ENCODE results near the gene CIAO2A. TPM values are rescaled to one million over a fixed set of nuclear protein-coding genes. Genes with fewer than 3 reads are reported as not detected.
"Not testable (repeated sequence)": the region's sequence is repeated elsewhere in the genome, so short reads cannot be mapped to it uniquely, and the experiment has no call there.

Gene CIAO2A
- total and polyA plus RNA-seq, 4 donors: 23.2 to 81.9 (median 25.8) TPM

DNA sequence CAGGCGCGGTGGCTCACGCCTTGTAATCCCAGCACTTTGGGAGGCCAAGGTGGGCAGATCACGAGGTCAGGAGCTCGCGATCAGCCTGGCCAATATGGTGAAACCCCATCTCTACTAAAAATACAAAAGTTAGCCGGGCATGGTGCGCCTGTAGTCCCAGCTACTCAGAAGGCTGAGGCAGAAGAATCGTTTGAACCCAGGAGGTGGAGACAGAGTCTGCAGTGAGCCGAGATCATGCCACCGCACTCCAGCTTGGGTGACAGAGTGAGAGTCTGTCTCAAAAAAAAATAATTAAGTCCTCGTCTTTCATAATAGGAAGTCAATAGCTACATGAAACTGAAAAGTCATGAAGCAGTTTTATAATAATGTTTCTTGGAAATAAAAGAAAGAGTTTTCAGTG lies 40.0 kb downstream of the CIAO2A start:
- H3K4me1 ChIP-seq (ENCODE audit: control insufficient read depth in 1 of 2, insufficient read depth in 2 of 2, low read length in 2 of 2); H3K9me3 ChIP-seq (ENCODE audit: control insufficient read depth, low read length); H3K27me3 ChIP-seq (ENCODE audit: control insufficient read depth in 1 of 2, insufficient read depth in 2 of 2, low read length in 1 of 2); H3K4me3 ChIP-seq (ENCODE audit: low read length in 2 of 2); DNase-seq; H3K36me3 ChIP-seq (ENCODE audit: control insufficient read depth in 1 of 2, insufficient read depth in 2 of 2, low read length in 1 of 2); H3K27ac ChIP-seq (ENCODE audit: low read depth in 1 of 2, low read length in 2 of 2); ATAC-seq (ENCODE audit: low FRiP score); intact Hi-C loops (cut with DNase I): not testable (repeated sequence)
- WGBS, 2 donors: 76 to 79% methylated on average over 12 of the region's 12 CpGs

DNA sequence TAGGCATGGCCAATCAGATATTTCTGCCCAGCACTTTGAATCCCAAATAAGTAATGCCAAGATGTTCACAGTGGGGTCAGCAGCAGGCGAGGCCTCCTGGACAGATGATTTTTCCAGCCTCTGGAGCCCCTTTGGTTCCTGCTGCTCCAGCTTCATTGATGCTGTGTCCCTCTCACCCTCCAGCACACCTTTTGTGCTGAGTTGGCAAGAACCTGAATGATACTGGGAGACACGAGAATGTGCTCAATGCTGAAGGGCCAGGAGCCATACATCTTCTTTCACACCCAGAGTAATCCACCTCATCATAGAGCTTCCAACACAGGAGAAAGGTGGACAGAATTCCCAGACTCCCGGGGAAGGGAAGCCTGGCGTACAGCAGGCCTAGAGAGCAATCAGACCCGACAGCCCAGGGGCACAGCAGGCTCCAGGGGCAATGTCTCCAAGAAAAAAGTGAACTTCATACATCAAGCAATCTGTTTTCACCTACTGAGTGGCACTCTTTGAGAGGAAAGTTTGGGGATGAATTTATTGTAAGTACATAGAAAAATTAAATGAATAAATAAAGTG lies 40.6 kb downstream of the CIAO2A start:
- intact Hi-C loops (cut with DNase I): no loop called here
- Histone ChIP-seq H3K4me1 (ENCODE audit: control insufficient read depth in 1 of 2, insufficient read depth in 2 of 2, low read length in 2 of 2) (no peaks in the 10 kb centered on the region), H3K27ac (ENCODE audit: low read depth in 1 of 2, low read length in 2 of 2) (no peak overlapping the region), H3K4me3 (ENCODE audit: low read length in 2 of 2) (no peak overlapping the region), H3K27me3 (ENCODE audit: control insufficient read depth in 1 of 2, insufficient read depth in 2 of 2, low read length in 1 of 2) (no peaks in the 10 kb centered on the region), H3K9me3 (ENCODE audit: control insufficient read depth, low read length) (no peaks in the 10 kb centered on the region), H3K36me3 (ENCODE audit: control insufficient read depth in 1 of 2, insufficient read depth in 2 of 2, low read length in 1 of 2) (no peaks in the 10 kb centered on the region)
- 89 to 90% methylated on average over 5 of the region's 5 CpGs for WGBS, 2 donors
- DNase-seq (no peak), ATAC-seq (ENCODE audit: low FRiP score) (no peak)

DNA sequence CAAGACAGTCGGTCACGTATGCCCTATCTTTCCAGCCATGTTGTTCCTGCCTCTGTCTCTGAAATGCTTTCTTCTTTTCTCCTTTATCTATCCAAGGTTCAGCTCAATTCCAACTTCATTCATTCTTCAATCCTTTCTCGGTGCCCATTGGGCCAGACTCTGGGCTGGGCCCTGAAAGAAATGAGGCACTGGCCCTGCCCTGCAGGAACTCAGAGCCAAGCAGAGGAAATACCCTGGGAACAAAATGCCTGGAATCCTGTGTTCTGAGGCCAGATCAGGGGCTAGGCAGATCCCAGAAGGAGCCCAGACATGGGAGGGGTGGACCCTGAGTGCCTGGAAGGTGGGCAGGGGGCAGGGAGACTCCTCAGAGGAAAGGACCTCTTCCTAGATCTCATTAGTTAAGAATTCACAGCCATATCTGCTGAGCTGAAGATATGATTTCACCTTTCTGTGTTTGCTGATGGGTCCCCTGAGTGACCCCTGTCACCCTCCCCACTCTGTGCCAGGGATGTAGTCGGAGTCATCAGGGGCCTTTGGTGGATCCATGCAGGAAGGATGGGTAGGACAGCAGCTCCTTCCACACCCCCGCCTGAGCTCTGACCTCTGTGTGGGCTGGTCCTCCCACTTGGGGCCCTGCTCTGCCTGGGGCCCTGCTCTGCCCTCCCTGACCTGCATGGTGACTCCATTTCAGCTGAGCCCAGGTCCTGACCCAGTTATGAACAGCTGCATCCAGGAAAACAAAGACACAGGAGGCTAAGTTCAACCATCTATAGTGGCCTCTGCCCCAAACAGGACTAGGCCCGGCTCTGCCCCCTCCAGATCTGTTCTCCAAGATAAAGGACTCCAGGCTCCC lies 42.0 kb downstream of the CIAO2A start:
- H3K27me3 ChIP-seq (ENCODE audit: control insufficient read depth in 1 of 2, insufficient read depth in 2 of 2, low read length in 1 of 2): no peaks in the 10 kb centered on the region
- ATAC-seq (ENCODE audit: low FRiP score) (no peak), DNase-seq (no peak)
- intact Hi-C loops (cut with DNase I): no loop called here
- H3K4me1 ChIP-seq (ENCODE audit: control insufficient read depth in 1 of 2, insufficient read depth in 2 of 2, low read length in 2 of 2): no peaks in the 10 kb centered on the region
- no peaks in the 10 kb centered on the region for H3K9me3 ChIP-seq (ENCODE audit: control insufficient read depth, low read length)
- 77 to 78% methylated on average over 6 of the region's 6 CpGs for WGBS, 2 donors
- H3K36me3 ChIP-seq (ENCODE audit: control insufficient read depth in 1 of 2, insufficient read depth in 2 of 2, low read length in 1 of 2): no peaks in the 10 kb centered on the region
- no peak overlapping the region for H3K27ac ChIP-seq (ENCODE audit: low read depth in 1 of 2, low read length in 2 of 2)
- H3K4me3 ChIP-seq (ENCODE audit: low read length in 2 of 2): no peak overlapping the region

DNA sequence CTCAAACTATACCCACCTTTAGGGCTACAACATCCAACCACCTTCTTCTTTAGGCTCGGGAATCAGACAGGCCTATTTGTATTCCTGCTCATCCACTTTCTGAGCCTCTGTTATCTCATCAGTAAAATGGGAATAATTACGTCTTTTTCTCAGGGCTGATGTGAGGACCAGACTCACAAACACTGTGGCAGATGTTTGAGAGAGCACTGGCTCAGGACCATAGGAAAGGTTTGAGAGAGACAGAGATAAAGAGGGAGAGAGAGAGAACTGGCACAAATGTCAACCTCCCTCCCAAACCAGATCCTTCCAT lies 42.6 kb downstream of the CIAO2A start:
- H3K4me3 ChIP-seq (ENCODE audit: low read length in 2 of 2): no peak overlapping the region
- no peak overlapping the region for H3K27ac ChIP-seq (ENCODE audit: low read depth in 1 of 2, low read length in 2 of 2)
- no peaks in the 10 kb centered on the region for H3K27me3 ChIP-seq (ENCODE audit: control insufficient read depth in 1 of 2, insufficient read depth in 2 of 2, low read length in 1 of 2)
- ATAC-seq (ENCODE audit: low FRiP score) (no peak), DNase-seq (no peak)
- H3K4me1 ChIP-seq (ENCODE audit: control insufficient read depth in 1 of 2, insufficient read depth in 2 of 2, low read length in 2 of 2): no peaks in the 10 kb centered on the region
- no peaks in the 10 kb centered on the region for H3K36me3 ChIP-seq (ENCODE audit: control insufficient read depth in 1 of 2, insufficient read depth in 2 of 2, low read length in 1 of 2)
- intact Hi-C loops (cut with DNase I): no loop called here
- H3K9me3 ChIP-seq (ENCODE audit: control insufficient read depth, low read length): no peaks in the 10 kb centered on the region
- WGBS, 2 donors: 92 to 96% methylated on average over 2 of the region's 2 CpGs

DNA sequence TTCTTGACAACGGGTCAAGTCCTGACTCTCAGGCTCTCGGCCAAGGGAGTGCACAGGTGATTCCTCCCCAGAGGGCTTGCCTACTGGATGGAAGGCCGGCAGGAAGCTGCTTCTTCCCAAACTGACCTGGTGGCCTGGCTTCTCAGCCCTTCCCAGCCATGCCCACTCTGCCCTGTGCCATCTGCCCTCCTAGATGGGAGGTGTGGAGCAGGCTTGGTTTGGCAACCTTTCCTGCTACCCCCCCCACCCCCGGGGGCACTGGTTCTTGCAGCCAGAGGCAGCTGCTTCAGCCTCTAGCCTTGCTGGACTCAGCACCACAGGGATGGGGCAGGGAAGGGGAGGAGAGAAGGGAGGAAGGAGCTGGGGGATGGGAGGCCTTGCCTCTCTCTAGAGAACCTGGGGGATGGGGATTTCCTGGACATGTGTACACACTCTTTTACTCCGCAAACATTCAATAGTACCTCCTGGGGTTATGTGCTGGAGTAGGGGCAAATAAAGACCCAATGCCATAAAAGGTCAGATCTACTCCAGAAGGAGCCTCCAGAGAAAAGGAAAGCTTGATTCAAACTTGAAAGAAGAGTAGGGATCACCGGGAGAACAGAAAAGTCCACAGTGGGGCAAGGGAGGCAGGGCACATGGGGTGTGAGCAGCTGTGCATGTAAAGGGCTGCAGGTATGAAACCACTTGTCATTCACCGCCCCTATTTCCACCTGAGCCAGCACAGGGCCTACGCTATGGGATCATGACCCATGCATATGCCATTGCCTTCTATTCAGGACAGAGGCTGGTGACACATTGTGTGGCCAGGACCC lies 43.2 kb downstream of the CIAO2A start:
- Histone ChIP-seq H3K36me3 (ENCODE audit: control insufficient read depth in 1 of 2, insufficient read depth in 2 of 2, low read length in 1 of 2) (no peaks in the 10 kb centered on the region), H3K4me3 (ENCODE audit: low read length in 2 of 2) (no peak overlapping the region), H3K27ac (ENCODE audit: low read depth in 1 of 2, low read length in 2 of 2) (no peak overlapping the region), H3K27me3 (ENCODE audit: control insufficient read depth in 1 of 2, insufficient read depth in 2 of 2, low read length in 1 of 2) (no peaks in the 10 kb centered on the region), H3K4me1 (ENCODE audit: control insufficient read depth in 1 of 2, insufficient read depth in 2 of 2, low read length in 2 of 2) (no peaks in the 10 kb centered on the region), H3K9me3 (ENCODE audit: control insufficient read depth, low read length) (no peaks in the 10 kb centered on the region)
- DNase-seq: no peak
- intact Hi-C loops (cut with DNase I): no loop called here
- no peak for ATAC-seq (ENCODE audit: low FRiP score)
- WGBS, 2 donors: 81% methylated on average over 8 of the region's 8 CpGs

DNA sequence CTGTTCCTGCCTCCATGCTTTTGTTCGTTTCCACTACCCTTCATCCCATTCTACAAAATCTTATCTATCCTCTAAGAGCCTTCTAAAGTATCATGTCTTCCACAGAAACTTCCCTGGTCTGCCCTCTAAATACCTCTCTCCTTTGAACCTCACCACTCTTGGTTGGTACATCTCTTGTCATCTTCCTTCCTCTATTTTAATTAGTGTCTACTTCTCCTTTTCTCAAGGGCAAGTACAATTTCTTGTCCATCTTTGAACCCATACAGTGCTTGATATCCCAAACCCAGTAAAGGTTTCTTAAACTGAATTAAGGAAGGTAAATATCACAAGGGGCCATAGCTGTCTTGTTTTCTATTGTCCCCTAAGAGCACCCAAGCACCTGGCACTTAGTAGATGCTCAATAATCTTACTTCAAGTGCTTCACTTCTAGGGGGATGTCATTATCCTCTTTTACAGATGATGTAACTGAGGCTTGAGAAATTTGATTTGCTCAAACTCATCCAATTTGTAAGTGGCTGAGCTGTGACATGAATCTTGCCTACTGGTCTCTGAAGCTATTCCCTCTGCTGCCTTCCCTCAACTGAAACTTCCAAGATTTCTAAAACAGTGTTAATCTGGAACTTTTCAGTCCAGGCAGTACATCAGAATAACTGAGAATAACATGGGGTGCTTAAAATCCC lies 44.7 kb downstream of the CIAO2A start:
- DNase-seq (no peak), ATAC-seq (ENCODE audit: low FRiP score) (no peak)
- H3K27me3 ChIP-seq (ENCODE audit: control insufficient read depth in 1 of 2, insufficient read depth in 2 of 2, low read length in 1 of 2): no peaks in the 10 kb centered on the region
- H3K9me3 ChIP-seq (ENCODE audit: control insufficient read depth, low read length): no peaks in the 10 kb centered on the region
- H3K4me1 ChIP-seq (ENCODE audit: control insufficient read depth in 1 of 2, insufficient read depth in 2 of 2, low read length in 2 of 2): no peaks in the 10 kb centered on the region
- 81 to 93% methylated on average over 1 of the region's 1 CpG for WGBS, 2 donors
- no peak overlapping the region for H3K4me3 ChIP-seq (ENCODE audit: low read length in 2 of 2)
- intact Hi-C loops (cut with DNase I): loop anchor here (5.0 to 10.0 kb wide), 3 partner anchors 107 to 297 kb away; no protein-coding TSS in a partner anchor
- no peak overlapping the region for H3K27ac ChIP-seq (ENCODE audit: low read depth in 1 of 2, low read length in 2 of 2)
- no peaks in the 10 kb centered on the region for H3K36me3 ChIP-seq (ENCODE audit: control insufficient read depth in 1 of 2, insufficient read depth in 2 of 2, low read length in 1 of 2)

DNA sequence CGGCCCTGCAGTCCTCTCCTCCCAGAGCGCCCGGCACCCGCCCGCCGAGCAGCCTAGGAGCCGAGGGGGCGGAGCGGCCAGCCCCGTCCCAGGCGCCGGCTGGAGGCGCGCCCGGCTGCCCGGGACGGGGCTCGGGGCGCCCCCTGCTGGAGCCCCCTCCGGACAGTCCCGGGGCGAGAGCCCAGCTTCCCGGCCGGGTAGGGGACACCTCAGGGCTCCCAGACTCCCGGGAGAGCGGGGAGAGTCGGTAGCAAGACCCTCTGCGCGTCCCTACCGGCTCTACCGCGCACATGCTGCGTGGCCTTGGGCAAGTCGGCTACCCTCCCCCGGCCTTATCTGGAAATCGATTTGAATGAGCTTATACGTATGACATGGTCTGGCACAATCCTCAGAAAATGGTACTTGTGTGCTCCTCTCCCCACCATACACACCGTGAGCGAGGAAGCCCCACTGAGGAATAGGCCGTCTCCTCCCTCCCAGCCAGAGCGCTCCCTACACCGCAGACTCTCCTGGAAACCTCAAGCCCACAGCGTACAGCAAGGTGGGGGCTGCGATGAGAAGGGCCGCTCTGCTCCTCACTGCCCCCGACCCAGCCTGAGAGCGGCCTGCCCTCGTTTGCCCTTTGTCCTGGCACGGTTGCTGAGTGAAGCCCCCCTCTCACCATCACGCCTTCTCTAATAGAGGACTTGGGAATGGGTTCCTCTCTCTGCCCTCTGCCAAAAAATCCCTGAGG lies 47.1 kb downstream of the CIAO2A start, which contains the start of gene DAPK2:
Gene DAPK2 (minus strand): TSS at position 65 of the 733 bp plus-strand sequence. CDS start 6,224 bp downstream, outside the sequence.
- Histone ChIP-seq H3K9me3 (ENCODE audit: control insufficient read depth, low read length) (no peaks in the 10 kb centered on the region), H3K4me1 (ENCODE audit: control insufficient read depth in 1 of 2, insufficient read depth in 2 of 2, low read length in 2 of 2) (no peaks in the 10 kb centered on the region), H3K27ac (ENCODE audit: low read depth in 1 of 2, low read length in 2 of 2) (no peak within 1 kb of the TSS), H3K27me3 (ENCODE audit: control insufficient read depth in 1 of 2, insufficient read depth in 2 of 2, low read length in 1 of 2) (no peaks in the 10 kb centered on the region), H3K36me3 (ENCODE audit: control insufficient read depth in 1 of 2, insufficient read depth in 2 of 2, low read length in 1 of 2) (no peaks in the 10 kb centered on the region), H3K4me3 (ENCODE audit: low read length in 2 of 2) (peak within 1 kb of the TSS; percentile 37 to 85)
- 8 to 11% methylated on average over 31 to 50 of the region's 50 CpGs for WGBS, 2 donors
- ATAC-seq (ENCODE audit: low FRiP score) (peak; percentile 88), DNase-seq (peak; percentile 77 to 89)
- intact Hi-C loops (cut with DNase I): loop anchor here (5.0 to 10.0 kb wide), 3 partner anchors 104 to 294 kb away; no protein-coding TSS in a partner anchor
